OCI-LY1 (cell line): ENCODE results near the gene MCOLN1.
"Not testable (repeated sequence)": the region's sequence is repeated elsewhere in the genome, so short reads cannot be mapped to it uniquely, and the experiment has no call there.

Experiments used
- H2AFZ ChIP-seq: fragments of 200-600 bp; sonication (generic), shearing (Covaris generic); 2 replicates; pipeline ENCODE4 v1.6.0; 2014; ENCODE audit warnings: antibody characterized with exemption, mild to moderate bottlenecking, low read length
- H3F3A ChIP-seq: fragments of 200-600 bp; sonication (generic), shearing (Covaris generic); 2 replicates; pipeline ENCODE4 v1.6.0; 2014; ENCODE audit warnings: mild to moderate bottlenecking, antibody characterized with exemption, low read length, moderate library complexity; ENCODE audit not compliant: insufficient read depth
- H3K27ac ChIP-seq: fragments of 200-600 bp; sonication (generic); 2 replicates; pipeline ENCODE4 v1.5.1; 2014; ENCODE audit warnings: low read length, mixed run types, mild to moderate bottlenecking, low read depth; ENCODE audit not compliant: poor library complexity, severe bottlenecking
- H3K27me3 ChIP-seq: fragments of 200-600 bp; sonication (generic); 2 replicates; pipeline ENCODE4 v1.6.0; 2014; ENCODE audit warnings: antibody characterized with exemption, mild to moderate bottlenecking, low read length, moderate library complexity; ENCODE audit not compliant: insufficient read depth
- H3K36me3 ChIP-seq: fragments of 200-600 bp; sonication (generic); 2 replicates; pipeline ENCODE4 v1.6.1; 2014; ENCODE audit warnings: mild to moderate bottlenecking, antibody characterized with exemption, low read length, moderate library complexity, mixed read lengths; ENCODE audit not compliant: insufficient read depth
- H3K4me1 ChIP-seq: fragments of 200-600 bp; sonication (generic); 2 replicates; pipeline ENCODE4 v1.5.1; 2014; ENCODE audit warnings: mild to moderate bottlenecking, low read length, moderate library complexity; ENCODE audit not compliant: insufficient read depth, severe bottlenecking
- H3K4me2 ChIP-seq: fragments of 200-600 bp; sonication (generic), shearing (Covaris generic); 2 replicates; pipeline ENCODE4 v1.6.1; 2014; ENCODE audit warnings: low read length
- H3K4me3 ChIP-seq: fragments of 200-600 bp; sonication (generic); 2 replicates; pipeline ENCODE4 v1.5.1; 2014; ENCODE audit warnings: low read length, low read depth, mild to moderate bottlenecking, mixed read lengths; ENCODE audit not compliant: poor library complexity, severe bottlenecking
- H3K79me2 ChIP-seq: fragments of 200-600 bp; shearing (Covaris generic); 2 replicates; pipeline ENCODE4 v1.6.1; 2016; ENCODE audit warnings: mixed run types, low read length, mixed read lengths; ENCODE audit not compliant: insufficient read depth
- H3K9ac ChIP-seq: fragments of 200-600 bp; sonication (generic), shearing (Covaris generic); 2 replicates; pipeline ENCODE4 v1.6.1; 2014; ENCODE audit warnings: mild to moderate bottlenecking, low read length, mixed read lengths
- H3K9me2 ChIP-seq: fragments of 200-600 bp; sonication (generic), shearing (Covaris generic); 2 replicates; pipeline ENCODE4 v1.6.1; 2014; ENCODE audit warnings: low read depth, mild to moderate bottlenecking, low read length, mixed read lengths
- H3K9me3 ChIP-seq: fragments of 200-600 bp; shearing (Covaris generic); 2 replicates; pipeline ENCODE4 v1.6.1; 2014; ENCODE audit warnings: low read length, mixed read lengths
- H4K20me1 ChIP-seq: fragments of 200-600 bp; sonication (generic), shearing (Covaris generic); 2 replicates; pipeline ENCODE4 v1.6.0; 2016; ENCODE audit warnings: mild to moderate bottlenecking, low read length; ENCODE audit not compliant: insufficient read depth
- CTCF ChIP-seq: fragments of 200-600 bp; sonication (generic), shearing (Covaris generic); IDR thresholded peaks from 2 replicates; pipeline ENCODE4 v1.5.1; 2017; ENCODE audit warnings: mild to moderate bottlenecking, antibody characterized with exemption, low read length, moderate library complexity, mixed read lengths
- EZH2 ChIP-seq: fragments of 200-600 bp; sonication (generic), shearing (Covaris generic); IDR thresholded peaks from 2 replicates; pipeline ENCODE4 v1.8.0; 2017; ENCODE audit warnings: borderline replicate concordance, mixed run types, mild to moderate bottlenecking, antibody characterized with exemption, low read length, moderate library complexity, mixed read lengths

Gene MCOLN1

GRCh38 chr19:7535998-7536695 lies 13.7 kb downstream of the MCOLN1 start:
- Histone ChIP-seq H2AFZ (no peak overlapping the region), H3K36me3 (peaks cover 24% of the 10 kb centered on the region), H3K9ac (peak overlapping the region; percentile 66), H3K4me3 (peak overlapping the region; percentile 68), H3K4me1 (peaks cover 13% of the 10 kb centered on the region), H3K79me2 (no peaks in the 10 kb centered on the region), H3K27ac (no peak overlapping the region), H3F3A (no peaks in the 10 kb centered on the region), H4K20me1 (no peaks in the 10 kb centered on the region), H3K27me3 (no peaks in the 10 kb centered on the region), H3K4me2 (peak overlapping the region; percentile 81), H3K9me3 (no peaks in the 10 kb centered on the region), H3K9me2 (no peaks in the 10 kb centered on the region)
- TF ChIP-seq EZH2 = no peak

- H3K9me2 ChIP-seq, H3F3A ChIP-seq, H3K27ac ChIP-seq, H2AFZ ChIP-seq, H3K4me1 ChIP-seq, H3K4me2 ChIP-seq, H3K27me3 ChIP-seq, H3K79me2 ChIP-seq, H3K9ac ChIP-seq, H3K9me3 ChIP-seq, H4K20me1 ChIP-seq, H3K4me3 ChIP-seq: not testable (repeated sequence)
- peaks cover 47% of the 10 kb centered on the region for H3K36me3 ChIP-seq
Measured at GRCh38 chr19:7538990-7539389, 16.6 kb downstream of the MCOLN1 start.

- Histone ChIP-seq H3K36me3 (peaks cover 47% of the 10 kb centered on the region), H3F3A (no peaks in the 10 kb centered on the region), H4K20me1 (no peaks in the 10 kb centered on the region), H3K27me3 (no peaks in the 10 kb centered on the region), H3K9me3 (no peaks in the 10 kb centered on the region), H3K9me2 (no peaks in the 10 kb centered on the region), H3K4me3 (no peak overlapping the region), H3K79me2 (no peaks in the 10 kb centered on the region), H3K9ac (no peak overlapping the region), H3K27ac (no peak overlapping the region), H3K4me2 (no peak overlapping the region), H3K4me1 (peaks cover 8% of the 10 kb centered on the region), H2AFZ (no peak overlapping the region)
- TF ChIP-seq EZH2 (no peak), CTCF (no peak)
Measured at GRCh38 chr19:7539827-7540425, 17.5 kb downstream of the MCOLN1 start.

- H4K20me1 ChIP-seq = no peaks in the 10 kb centered on the region
Measured at GRCh38 chr19:7540761-7541474, 18.5 kb downstream of the MCOLN1 start.

More at GRCh38 chr19:7540761-7541474, 18.5 kb downstream of the MCOLN1 start:
- H3K27me3 ChIP-seq = no peaks in the 10 kb centered on the region
- no peak for TF ChIP-seq CTCF
- TF ChIP-seq EZH2 = no peak
- H3K9me2 ChIP-seq = no peaks in the 10 kb centered on the region
- H3K4me2 ChIP-seq = no peak overlapping the region
- no peaks in the 10 kb centered on the region for H3F3A ChIP-seq
- no peaks in the 10 kb centered on the region for H3K9me3 ChIP-seq
- H3K79me2 ChIP-seq = no peaks in the 10 kb centered on the region
- H3K4me1 ChIP-seq = peaks cover 8% of the 10 kb centered on the region
- H3K4me3 ChIP-seq = no peak overlapping the region
- H2AFZ ChIP-seq = no peak overlapping the region
- H3K36me3 ChIP-seq = peaks cover 54% of the 10 kb centered on the region
- no peak overlapping the region for H3K27ac ChIP-seq
- no peak overlapping the region for H3K9ac ChIP-seq
